Mammary epithelial cell (primary cell): ENCODE results near the gene FBLN2.

ENCODE experiments used
- CTCF ChIP-seq, 2 donors: IDR thresholded peaks in 1 of 2; conservative IDR thresholded peaks in 1 of 2; 2 replicates each; pipeline ENCODE4 v1.5.1; 2011 to 2012; ENCODE audit warnings: inconsistent platforms in 2 of 2, low read length in 2 of 2, mild to moderate bottlenecking in 2 of 2, control low read depth in 1 of 2, low read depth in 1 of 2; ENCODE audit not compliant: insufficient read depth in 1 of 2; ENCODE audit errors: extremely low read depth in 1 of 2
- EZH2 ChIP-seq: IDR thresholded peaks from 2 replicates; pipeline ENCODE4 v1.6.1; 2012; ENCODE audit warnings: low read length, inconsistent platforms, borderline replicate concordance

GRCh38 chr3:13588221-13588701 is 39.3 kb downstream of the FBLN2 start:
- TF ChIP-seq CTCF (conservative IDR thresholded peaks at IDR 0.05 in 1 of 2, IDR thresholded peaks at IDR 0.05 in 1 of 2; ENCODE audit: extremely low read depth in 1 of 2, insufficient read depth in 1 of 2, low read depth in 1 of 2, low read length in 2 of 2) (no peak), EZH2 (no peak)
